Measurements from ENCODE around the gene LRRC49. TPM values are rescaled to one million over a fixed set of nuclear protein-coding genes. Genes with fewer than 3 reads are reported as not detected.

LRRC49 gene
- total and polyA plus RNA-seq, 2 of the 13 experiments (the other 11 are each of a cell fraction or from before 2014, with no cell fraction given): 0.57 to 1.00 TPM

DNA sequence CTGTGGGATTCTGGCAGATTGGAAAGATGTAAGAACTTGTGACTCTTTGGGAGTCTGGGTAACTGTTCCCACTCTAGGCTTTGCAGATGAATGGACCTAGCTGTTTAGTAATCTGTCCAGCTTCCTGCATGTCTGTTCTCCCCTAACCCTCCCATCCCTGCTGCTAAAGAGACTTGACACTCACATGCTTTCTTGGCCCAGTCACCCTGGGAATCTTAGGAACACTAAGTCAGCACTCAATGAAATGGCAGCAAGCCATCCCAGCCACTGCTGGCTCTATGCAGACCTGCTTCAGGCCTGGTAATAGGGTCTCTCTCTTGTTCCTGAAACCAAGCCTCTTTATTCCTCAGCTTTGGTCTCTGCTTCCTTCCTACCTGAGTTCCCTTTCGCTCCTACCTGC, 158.9 kb downstream of the LRRC49 start (continued):
- TF ChIP-seq, protein P1, sequence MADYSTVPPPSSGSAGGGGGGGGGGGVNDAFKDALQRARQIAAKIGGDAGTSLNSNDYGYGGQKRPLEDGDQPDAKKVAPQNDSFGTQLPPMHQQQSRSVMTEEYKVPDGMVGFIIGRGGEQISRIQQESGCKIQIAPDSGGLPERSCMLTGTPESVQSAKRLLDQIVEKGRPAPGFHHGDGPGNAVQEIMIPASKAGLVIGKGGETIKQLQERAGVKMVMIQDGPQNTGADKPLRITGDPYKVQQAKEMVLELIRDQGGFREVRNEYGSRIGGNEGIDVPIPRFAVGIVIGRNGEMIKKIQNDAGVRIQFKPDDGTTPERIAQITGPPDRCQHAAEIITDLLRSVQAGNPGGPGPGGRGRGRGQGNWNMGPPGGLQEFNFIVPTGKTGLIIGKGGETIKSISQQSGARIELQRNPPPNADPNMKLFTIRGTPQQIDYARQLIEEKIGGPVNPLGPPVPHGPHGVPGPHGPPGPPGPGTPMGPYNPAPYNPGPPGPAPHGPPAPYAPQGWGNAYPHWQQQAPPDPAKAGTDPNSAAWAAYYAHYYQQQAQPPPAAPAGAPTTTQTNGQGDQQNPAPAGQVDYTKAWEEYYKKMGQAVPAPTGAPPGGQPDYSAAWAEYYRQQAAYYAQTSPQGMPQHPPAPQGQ (CRISPR knock-in tag; IDR thresholded peaks at IDR 0.05; ENCODE audit: borderline replicate concordance): no peak
- TF ChIP-seq KMT2A (CRISPR knock-in tag; IDR thresholded peaks at IDR 0.05): no peak
- TF ChIP-seq, protein P2, sequence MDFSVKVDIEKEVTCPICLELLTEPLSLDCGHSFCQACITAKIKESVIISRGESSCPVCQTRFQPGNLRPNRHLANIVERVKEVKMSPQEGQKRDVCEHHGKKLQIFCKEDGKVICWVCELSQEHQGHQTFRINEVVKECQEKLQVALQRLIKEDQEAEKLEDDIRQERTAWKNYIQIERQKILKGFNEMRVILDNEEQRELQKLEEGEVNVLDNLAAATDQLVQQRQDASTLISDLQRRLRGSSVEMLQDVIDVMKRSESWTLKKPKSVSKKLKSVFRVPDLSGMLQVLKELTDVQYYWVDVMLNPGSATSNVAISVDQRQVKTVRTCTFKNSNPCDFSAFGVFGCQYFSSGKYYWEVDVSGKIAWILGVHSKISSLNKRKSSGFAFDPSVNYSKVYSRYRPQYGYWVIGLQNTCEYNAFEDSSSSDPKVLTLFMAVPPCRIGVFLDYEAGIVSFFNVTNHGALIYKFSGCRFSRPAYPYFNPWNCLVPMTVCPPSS (IDR thresholded peaks at IDR 0.05): no peak
- TF ChIP-seq, protein P3, sequence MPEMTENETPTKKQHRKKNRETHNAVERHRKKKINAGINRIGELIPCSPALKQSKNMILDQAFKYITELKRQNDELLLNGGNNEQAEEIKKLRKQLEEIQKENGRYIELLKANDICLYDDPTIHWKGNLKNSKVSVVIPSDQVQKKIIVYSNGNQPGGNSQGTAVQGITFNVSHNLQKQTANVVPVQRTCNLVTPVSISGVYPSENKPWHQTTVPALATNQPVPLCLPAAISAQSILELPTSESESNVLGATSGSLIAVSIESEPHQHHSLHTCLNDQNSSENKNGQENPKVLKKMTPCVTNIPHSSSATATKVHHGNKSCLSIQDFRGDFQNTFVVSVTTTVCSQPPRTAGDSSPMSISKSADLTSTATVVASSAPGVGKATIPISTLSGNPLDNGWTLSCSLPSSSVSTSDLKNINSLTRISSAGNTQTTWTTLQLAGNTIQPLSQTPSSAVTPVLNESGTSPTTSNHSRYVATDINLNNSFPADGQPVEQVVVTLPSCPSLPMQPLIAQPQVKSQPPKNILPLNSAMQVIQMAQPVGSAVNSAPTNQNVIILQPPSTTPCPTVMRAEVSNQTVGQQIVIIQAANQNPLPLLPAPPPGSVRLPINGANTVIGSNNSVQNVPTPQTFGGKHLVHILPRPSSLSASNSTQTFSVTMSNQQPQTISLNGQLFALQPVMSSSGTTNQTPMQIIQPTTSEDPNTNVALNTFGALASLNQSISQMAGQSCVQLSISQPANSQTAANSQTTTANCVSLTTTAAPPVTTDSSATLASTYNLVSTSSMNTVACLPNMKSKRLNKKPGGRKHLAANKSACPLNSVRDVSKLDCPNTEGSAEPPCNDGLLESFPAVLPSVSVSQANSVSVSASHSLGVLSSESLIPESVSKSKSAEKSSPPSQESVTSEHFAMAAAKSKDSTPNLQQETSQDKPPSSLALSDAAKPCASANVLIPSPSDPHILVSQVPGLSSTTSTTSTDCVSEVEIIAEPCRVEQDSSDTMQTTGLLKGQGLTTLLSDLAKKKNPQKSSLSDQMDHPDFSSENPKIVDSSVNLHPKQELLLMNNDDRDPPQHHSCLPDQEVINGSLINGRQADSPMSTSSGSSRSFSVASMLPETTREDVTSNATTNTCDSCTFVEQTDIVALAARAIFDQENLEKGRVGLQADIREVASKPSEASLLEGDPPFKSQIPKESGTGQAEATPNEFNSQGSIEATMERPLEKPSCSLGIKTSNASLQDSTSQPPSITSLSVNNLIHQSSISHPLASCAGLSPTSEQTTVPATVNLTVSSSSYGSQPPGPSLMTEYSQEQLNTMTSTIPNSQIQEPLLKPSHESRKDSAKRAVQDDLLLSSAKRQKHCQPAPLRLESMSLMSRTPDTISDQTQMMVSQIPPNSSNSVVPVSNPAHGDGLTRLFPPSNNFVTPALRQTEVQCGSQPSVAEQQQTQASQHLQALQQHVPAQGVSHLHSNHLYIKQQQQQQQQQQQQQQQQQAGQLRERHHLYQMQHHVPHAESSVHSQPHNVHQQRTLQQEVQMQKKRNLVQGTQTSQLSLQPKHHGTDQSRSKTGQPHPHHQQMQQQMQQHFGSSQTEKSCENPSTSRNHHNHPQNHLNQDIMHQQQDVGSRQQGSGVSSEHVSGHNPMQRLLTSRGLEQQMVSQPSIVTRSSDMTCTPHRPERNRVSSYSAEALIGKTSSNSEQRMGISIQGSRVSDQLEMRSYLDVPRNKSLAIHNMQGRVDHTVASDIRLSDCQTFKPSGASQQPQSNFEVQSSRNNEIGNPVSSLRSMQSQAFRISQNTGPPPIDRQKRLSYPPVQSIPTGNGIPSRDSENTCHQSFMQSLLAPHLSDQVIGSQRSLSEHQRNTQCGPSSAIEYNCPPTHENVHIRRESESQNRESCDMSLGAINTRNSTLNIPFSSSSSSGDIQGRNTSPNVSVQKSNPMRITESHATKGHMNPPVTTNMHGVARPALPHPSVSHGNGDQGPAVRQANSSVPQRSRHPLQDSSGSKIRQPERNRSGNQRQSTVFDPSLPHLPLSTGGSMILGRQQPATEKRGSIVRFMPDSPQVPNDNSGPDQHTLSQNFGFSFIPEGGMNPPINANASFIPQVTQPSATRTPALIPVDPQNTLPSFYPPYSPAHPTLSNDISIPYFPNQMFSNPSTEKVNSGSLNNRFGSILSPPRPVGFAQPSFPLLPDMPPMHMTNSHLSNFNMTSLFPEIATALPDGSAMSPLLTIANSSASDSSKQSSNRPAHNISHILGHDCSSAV (CRISPR knock-in tag; IDR thresholded peaks at IDR 0.05; ENCODE audit: borderline replicate concordance): no peak
- TF ChIP-seq, protein P4, sequence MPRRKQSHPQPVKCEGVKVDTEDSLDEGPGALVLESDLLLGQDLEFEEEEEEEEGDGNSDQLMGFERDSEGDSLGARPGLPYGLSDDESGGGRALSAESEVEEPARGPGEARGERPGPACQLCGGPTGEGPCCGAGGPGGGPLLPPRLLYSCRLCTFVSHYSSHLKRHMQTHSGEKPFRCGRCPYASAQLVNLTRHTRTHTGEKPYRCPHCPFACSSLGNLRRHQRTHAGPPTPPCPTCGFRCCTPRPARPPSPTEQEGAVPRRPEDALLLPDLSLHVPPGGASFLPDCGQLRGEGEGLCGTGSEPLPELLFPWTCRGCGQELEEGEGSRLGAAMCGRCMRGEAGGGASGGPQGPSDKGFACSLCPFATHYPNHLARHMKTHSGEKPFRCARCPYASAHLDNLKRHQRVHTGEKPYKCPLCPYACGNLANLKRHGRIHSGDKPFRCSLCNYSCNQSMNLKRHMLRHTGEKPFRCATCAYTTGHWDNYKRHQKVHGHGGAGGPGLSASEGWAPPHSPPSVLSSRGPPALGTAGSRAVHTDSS (CRISPR knock-in tag; conservative IDR thresholded peaks at IDR 0.05): no peak
- no peak for TF ChIP-seq TAF15 (IDR thresholded peaks at IDR 0.05; ENCODE audit: low read depth, low read length, poor library complexity, severe bottlenecking)

Data from HepG2 (cell line).